GM19328 (cell line): ENCODE measurements around the gene CDH9.

Experiments used
- ATAC-seq: cut with Tn5 transposase; IDR thresholded peaks from one replicate; pipeline ENCODE4 v1.9.1; 2021; ENCODE audit warnings: mild to moderate bottlenecking, moderate library complexity; ENCODE audit not compliant: unreplicated experiment

Gene CDH9, protein sequence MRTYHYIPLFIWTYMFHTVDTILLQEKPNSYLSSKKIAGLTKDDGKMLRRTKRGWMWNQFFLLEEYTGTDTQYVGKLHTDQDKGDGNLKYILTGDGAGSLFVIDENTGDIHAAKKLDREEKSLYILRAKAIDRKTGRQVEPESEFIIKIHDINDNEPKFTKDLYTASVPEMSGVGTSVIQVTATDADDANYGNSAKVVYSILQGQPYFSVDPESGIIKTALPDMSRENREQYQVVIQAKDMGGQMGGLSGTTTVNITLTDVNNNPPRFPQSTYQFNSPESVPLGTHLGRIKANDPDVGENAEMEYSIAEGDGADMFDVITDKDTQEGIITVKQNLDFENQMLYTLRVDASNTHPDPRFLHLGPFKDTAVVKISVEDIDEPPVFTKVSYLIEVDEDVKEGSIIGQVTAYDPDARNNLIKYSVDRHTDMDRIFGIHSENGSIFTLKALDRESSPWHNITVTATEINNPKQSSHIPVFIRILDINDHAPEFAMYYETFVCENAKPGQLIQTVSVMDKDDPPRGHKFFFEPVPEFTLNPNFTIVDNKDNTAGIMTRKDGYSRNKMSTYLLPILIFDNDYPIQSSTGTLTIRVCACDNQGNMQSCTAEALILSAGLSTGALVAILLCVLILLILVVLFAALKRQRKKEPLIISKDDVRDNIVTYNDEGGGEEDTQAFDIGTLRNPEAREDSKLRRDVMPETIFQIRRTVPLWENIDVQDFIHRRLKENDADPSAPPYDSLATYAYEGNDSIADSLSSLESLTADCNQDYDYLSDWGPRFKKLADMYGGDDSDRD

GRCh38 chr5:27038476-27038875 lies at the start of gene CDH9:
Gene CDH9, minus strand, starts transcription at chr5:27038586. Its CDS starts 50,253 bp downstream, at chr5:26988333.
- ATAC-seq: no peak

DNA sequence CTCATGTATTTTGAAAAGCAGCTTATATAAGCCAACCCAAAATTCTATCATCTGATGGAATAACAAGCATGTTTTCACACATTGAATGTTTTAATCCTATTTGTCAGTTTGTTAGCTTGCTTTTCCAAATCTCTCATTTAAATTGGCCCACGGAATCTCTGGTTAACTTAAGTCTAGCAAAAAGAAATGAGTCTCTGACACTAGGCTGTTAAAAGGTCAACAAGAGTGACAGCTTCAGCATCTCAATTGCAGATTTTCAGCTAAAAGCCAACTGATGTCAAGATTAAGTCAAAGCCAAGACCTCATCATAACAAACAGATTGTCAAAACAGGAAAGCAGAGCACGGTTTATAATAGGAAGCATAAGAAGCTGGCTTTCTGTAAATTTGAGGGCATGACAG lies 49.4 kb upstream of the CDH9 start:
- ATAC-seq: no peak

DNA sequence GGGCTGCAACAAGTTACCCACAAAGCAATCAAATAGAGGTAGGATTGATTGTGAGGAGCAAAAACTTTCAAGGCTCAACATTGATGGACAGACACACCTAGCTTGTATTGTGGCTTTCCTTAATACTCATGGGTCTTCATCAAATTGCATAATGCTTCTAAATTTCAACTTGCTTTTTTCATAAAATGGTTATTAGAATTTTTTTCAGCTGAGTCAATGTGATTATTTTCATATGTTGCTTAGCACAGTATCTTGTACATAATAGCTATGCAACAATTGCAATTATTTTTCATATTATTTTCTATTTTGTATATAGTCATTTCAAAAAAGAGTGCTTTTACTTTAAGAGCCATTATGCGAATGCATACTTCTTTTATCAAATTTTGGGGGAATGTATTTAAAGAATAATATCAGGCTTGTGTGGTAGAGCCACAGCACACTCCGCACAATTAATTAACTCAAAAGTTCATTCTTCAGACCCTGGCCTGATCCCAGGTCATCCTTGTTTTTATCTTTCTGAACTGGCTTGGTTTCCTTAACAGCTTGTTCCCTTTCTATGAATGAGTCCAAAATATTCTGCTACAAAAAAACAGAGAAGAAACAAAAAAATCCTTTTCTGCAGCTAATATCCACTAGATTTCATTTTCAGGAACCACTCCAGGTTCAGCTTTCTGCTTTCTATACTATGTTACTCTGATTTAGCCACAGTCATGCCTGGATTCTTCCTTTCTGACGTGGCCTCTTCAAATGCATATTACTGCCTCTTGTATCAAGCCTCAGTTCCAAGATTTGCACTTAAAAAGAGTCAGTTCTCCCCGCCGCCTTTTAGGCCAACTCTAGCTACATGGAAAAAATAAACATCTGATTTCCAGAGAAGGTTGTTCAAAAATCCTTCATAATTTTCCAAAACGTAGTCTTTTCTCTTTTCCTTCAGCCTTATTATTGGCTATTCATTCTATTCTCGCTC lies 45.3 kb upstream of the CDH9 start:
- ATAC-seq: no peak

- no peak for ATAC-seq
Measured at GRCh38 chr5:27080147-27080546, 41.8 kb upstream of the CDH9 start.

GRCh38 chr5:27062451-27062850 lies 24.1 kb upstream of the CDH9 start:
- ATAC-seq: no peak

DNA sequence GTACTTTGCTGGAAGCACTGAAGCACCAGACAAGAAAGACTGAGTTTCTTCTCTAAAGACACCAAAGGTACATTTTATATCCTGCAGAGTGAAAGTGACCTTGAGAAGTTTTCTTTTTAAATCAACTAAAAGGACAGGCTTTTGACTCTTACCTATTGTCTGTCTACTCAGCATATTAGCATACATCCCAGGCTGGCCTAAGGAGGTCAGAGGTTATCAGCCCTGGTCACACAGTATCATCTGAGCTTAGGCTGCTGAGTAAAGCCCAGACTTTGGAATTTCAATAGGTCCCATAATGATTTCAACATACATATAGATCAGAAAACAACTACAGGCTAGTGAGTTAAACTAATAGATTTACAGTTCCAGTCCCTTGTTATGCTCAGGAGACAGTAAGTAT lies 10.1 kb upstream of the CDH9 start:
- no peak for ATAC-seq

DNA sequence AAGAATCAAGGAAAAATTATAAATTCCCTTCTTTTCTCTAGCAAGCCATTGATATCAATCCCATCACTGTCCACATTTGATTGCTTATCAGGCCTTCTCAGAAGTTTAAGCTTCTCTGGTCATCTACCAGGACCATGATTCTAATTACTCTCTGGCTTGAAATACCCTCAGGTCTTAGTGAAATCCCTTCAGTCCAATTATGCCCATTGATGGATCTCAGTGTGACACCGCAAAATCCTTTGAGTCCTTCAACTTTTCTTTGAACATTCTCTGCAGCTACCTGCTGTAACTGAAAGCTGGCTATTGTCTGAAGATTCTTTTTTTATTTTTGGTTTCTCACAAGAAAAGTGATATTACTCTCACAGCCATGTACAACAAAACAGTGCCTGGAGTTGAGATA lies 3.0 kb upstream of the CDH9 start:
- no peak for ATAC-seq

DNA sequence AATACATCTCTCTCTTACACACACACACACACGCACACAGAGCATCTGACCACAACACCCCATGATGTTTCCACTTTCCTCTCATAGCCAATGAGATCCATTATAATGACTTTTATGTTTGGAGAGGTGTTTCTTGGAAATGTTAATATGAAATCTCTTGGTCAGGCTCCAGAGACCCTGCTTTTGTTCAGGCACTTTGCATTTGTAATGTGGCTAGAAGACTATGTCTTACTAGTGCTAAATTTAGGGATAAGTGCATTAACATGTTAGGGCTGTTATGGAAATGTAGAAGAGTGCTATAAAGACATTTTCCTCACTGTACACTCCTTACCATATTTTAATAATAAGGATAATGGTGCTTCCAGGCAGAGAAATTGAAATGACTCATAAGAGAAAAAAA lies 3.8 kb downstream of the CDH9 start:
- ATAC-seq: no peak

DNA sequence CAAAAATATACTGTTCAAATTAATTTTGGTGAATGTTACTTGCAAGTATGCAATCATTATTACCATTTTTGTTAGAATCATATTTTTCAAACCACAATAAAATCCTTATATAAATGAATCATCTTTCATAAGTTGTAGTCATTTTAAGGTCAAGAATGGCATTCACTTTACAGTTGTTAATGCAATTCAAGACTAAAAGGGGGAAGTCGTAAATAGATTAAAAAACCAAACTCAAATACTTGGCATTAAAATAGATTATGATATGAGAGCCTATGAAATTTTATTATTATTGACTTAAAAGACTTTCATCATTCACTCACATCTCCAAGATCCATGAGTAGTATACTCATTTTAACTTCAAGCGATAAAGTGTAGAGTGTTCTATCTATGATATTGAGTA lies 11.6 kb downstream of the CDH9 start:
- ATAC-seq: no peak

GRCh38 chr5:27026063-27026462 lies 12.3 kb downstream of the CDH9 start:
- ATAC-seq: no peak

GRCh38 chr5:27021471-27021870 lies 16.9 kb downstream of the CDH9 start:
- no peak for ATAC-seq

GRCh38 chr5:27020973-27021372 lies 17.4 kb downstream of the CDH9 start:
- ATAC-seq: no peak

DNA sequence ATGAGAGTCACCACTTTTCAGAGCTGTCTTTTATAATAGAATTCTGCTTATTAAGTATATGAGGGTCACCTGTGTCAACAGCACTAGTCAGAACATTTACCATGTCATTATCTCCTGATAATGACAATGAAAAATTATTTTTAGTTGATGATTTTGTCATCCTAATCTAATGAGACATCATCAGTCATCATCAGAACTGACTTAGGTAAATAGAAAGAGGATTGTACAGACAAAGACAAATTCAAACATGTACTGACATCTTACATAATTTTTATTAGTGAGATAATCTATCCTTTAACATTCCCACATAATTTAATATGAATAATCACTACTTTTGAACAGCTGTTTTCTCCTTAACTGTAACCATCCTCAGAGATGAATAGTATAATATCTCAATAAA lies 22.6 kb downstream of the CDH9 start:
- ATAC-seq: no peak

GRCh38 chr5:27011274-27011673 lies 27.1 kb downstream of the CDH9 start:
- no peak for ATAC-seq

- no peak for ATAC-seq
Measured at GRCh38 chr5:27010646-27011045, 27.7 kb downstream of the CDH9 start.

DNA sequence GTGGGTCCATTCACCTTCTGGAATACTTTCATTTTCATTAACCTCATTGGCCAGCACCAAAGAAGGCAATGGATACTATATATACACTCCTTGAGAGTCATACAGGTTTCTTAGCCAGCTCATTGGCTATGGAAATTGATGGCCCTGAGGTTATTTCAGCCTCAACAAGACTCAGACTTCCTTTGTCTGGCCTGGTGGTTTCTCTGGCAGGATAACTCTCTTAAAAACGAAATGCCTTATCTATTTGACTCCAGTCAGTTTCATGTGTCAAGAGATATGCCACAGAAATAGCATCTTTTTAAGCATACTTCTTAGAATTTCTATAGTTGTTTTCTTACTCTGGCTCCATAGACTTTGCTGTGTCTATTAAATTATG lies 28.9 kb downstream of the CDH9 start:
- ATAC-seq: no peak

DNA sequence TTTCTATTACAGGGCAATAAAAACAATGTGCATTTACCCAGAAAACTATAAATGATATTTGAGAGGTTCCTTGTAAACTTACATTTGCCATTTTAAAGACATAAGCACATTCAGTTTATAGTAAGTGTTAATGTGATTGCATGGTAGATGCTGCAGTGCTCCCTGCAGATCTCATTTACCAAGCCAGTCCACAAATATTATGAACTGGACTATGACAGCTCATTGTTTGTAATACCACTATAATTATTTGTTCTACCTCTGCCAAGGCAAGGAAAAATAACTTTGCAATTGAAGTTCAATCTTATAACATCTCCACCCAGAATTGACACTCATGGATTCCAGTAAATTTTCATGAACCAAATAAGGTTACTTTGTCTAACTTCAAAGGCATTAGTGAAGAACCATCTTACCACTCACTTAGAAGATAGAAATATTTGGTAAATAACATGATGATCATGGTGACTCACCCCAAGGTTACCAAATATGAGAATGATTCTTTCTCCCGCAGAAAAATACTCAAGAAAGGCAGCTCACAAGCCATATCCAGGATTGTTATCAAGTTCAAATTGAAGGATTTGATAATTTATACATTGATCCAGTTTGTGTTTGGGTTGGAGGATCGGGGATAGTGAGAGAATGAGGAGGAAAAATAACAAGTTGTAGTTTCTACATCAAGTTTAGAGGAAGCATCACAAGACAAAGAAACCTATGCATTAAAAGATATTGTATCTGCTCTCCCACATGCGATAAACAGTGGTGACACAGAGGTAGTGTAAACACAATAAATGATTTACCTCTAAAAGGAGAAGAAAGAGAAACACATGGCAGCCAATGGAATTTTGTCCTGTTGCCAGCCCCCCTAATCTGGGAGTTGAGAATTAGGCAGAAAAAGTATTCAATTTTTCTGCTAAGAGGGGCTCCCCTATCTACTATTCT lies 29.5 kb downstream of the CDH9 start:
- ATAC-seq: no peak

DNA sequence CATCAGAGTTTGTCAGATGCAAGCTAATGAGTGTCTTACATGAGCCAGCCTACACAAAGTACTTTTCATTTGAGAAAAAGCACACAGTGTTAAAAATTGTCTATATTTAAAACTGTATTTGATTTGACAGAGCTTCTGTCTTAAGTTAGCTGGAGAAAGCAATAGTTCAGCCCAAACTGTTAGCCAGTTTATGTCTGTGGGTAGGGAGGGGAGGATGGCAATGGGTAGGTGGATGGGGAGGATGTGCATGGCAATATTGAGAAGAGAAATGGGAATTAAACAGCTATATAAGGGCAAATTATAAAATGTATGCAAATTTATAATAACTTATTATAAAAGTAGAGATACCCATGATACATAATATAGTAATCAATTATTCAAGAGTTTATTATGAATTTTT lies 31.3 kb downstream of the CDH9 start:
- no peak for ATAC-seq

DNA sequence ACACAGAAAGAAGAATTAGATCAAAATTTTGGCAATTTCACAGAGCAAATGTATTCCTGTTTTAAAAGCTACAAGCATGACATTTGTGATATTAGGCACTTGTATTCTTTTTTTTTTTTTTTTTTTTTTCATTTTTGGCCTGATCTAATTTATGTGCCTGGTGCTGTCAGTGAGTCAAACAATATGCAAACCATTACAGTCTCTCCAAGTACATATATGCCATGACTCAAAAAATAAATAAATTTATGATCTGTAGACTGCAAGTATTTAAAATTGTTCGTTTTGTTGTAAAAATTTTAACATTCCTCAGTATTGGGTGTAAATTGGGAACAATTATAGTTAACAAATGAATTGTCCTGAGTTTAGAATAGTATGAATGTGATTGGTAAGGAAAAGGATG lies 51.4 kb downstream of the CDH9 start:
- no peak for ATAC-seq

- no peak for ATAC-seq
Measured at GRCh38 chr5:26981750-26982149, 56.6 kb downstream of the CDH9 start.
